ENCODE measurements around the gene FCAMR.
A peak's percentile ranks its signal among the peaks of the same experiment; 100 is the strongest.

Gene FCAMR

DNA sequence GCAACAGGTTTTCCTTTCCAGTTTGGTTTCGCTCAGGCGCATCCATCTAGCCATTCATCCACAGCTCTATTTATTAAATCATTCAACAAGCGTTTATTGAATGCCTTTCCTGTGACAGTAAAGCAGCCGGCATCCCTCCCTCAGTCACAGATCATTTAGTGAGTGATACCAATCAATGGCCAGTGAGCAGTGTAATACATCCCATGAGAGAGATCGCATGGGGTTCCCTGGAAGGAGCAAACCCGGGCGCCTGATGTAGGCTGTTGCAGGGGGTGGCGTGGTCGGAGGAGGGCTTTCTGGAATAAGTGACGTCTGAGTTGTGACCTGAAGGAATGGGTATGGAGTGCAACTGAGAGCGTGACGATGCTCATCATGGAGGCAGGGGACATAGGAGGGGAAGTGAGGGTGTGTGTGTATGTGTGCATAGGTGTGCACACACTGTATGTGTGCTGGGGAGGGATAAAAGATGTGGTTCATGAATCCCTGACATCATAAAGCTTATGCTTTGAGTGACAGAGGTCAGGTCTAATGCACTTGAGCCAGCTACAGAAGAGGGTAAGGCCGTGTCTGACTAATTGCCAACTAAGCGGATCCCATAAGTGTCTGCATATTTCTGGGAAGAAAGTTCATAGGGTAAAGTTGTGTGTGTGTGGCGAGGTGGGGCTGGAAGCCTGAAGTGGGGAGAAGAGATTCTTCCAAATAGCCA is 55.1 kb downstream of the FCAMR start:
- no peak overlapping the region for H3K4me3 ChIP-seq (ENCODE audit: low read depth in 1 of 2, low read length in 2 of 2)
- peaks cover 0 to 1% of the 10 kb centered on the region in 2 donors for H3K4me1 ChIP-seq (ENCODE audit: control insufficient read depth in 1 of 2, insufficient read depth in 2 of 2, low read length in 2 of 2)
- H3K9ac ChIP-seq (ENCODE audit: low read depth in 1 of 2, low read length in 2 of 2), result no peak overlapping the region
- H3K27me3 ChIP-seq (ENCODE audit: control insufficient read depth in 1 of 2, insufficient read depth in 2 of 2, low read length in 2 of 2), result peaks cover 2 to 3% of the 10 kb centered on the region in 2 donors
- H3K36me3 ChIP-seq (ENCODE audit: control insufficient read depth in 1 of 2, insufficient read depth in 2 of 2, low read length in 2 of 2), result no peaks in the 10 kb centered on the region
- no peak overlapping the region for H3K27ac ChIP-seq (ENCODE audit: low read depth, low read length)
- no peaks in the 10 kb centered on the region for H3K9me3 ChIP-seq (ENCODE audit: control insufficient read depth in 1 of 2, low read length in 2 of 2)

- no peaks in the 10 kb centered on the region for H3K9me3 ChIP-seq (ENCODE audit: control insufficient read depth in 1 of 2, low read length in 2 of 2)
- no peaks in the 10 kb centered on the region for H3K36me3 ChIP-seq (ENCODE audit: control insufficient read depth in 1 of 2, insufficient read depth in 2 of 2, low read length in 2 of 2)
- peaks cover 7 to 8% of the 10 kb centered on the region in 2 donors for H3K27me3 ChIP-seq (ENCODE audit: control insufficient read depth in 1 of 2, insufficient read depth in 2 of 2, low read length in 2 of 2)
- no peak overlapping the region for H3K9ac ChIP-seq (ENCODE audit: low read depth in 1 of 2, low read length in 2 of 2)
- no peak overlapping the region for H3K4me3 ChIP-seq (ENCODE audit: low read depth in 1 of 2, low read length in 2 of 2)
- H3K4me1 ChIP-seq (ENCODE audit: control insufficient read depth in 1 of 2, insufficient read depth in 2 of 2, low read length in 2 of 2), result peaks cover 7% of the 10 kb centered on the region in 2 donors
- no peak overlapping the region for H3K27ac ChIP-seq (ENCODE audit: low read depth, low read length)
Measured at GRCh38 chr1:206913766-206914537, 56.3 kb downstream of the FCAMR start.

- H3K9ac ChIP-seq (ENCODE audit: low read depth in 1 of 2, low read length in 2 of 2), result no peak overlapping the region
- peaks cover 7 to 9% of the 10 kb centered on the region in 2 donors for H3K4me1 ChIP-seq (ENCODE audit: control insufficient read depth in 1 of 2, insufficient read depth in 2 of 2, low read length in 2 of 2)
- H3K4me3 ChIP-seq (ENCODE audit: low read depth in 1 of 2, low read length in 2 of 2), result no peak overlapping the region
Measured at GRCh38 chr1:206912445-206913095, 57.7 kb downstream of the FCAMR start.

DNA sequence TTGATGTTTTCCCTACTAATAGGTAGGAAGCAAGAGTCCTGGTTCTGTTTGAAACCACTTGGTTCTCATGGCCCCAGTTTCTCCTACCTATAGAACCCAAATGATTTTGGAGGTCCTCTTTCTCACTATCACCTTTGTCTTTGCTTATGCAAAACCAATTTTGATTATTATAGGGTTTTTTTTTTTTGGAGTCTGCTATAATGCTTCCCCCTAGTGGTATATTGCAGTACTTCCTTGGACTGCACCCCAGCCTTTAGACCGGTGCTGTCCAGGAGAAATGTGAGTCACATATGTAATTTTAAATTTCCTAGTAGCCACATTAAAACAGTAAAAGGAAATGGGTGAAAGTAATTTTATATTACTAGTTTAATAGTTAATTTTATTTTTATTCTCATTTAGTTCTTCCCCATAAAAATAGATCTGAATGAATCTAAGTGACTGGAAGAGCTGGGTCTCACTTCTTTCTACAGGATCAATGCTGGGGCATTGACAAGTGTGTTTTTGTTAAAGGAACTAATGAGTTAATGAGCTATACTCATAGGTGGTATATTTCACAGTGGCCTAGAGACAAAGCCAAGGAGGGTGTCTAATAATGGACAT is 59.1 kb downstream of the FCAMR start:
- H3K4me1 ChIP-seq (ENCODE audit: control insufficient read depth in 1 of 2, insufficient read depth in 2 of 2, low read length in 2 of 2), result peaks cover 7 to 9% of the 10 kb centered on the region in 2 donors
- no peak overlapping the region for H3K27ac ChIP-seq (ENCODE audit: low read depth, low read length)
- no peak overlapping the region for H3K4me3 ChIP-seq (ENCODE audit: low read depth in 1 of 2, low read length in 2 of 2)
- H3K9ac ChIP-seq (ENCODE audit: low read depth in 1 of 2, low read length in 2 of 2), result no peak overlapping the region
- no peaks in the 10 kb centered on the region for H3K9me3 ChIP-seq (ENCODE audit: control insufficient read depth in 1 of 2, low read length in 2 of 2)
- H3K27me3 ChIP-seq (ENCODE audit: control insufficient read depth in 1 of 2, insufficient read depth in 2 of 2, low read length in 2 of 2), result peaks cover 7 to 8% of the 10 kb centered on the region in 2 donors
- H3K36me3 ChIP-seq (ENCODE audit: control insufficient read depth in 1 of 2, insufficient read depth in 2 of 2, low read length in 2 of 2), result no peaks in the 10 kb centered on the region

More at GRCh38 chr1:206912445-206913095, 57.7 kb downstream of the FCAMR start:
- Histone ChIP-seq H3K36me3 (ENCODE audit: control insufficient read depth in 1 of 2, insufficient read depth in 2 of 2, low read length in 2 of 2) (no peaks in the 10 kb centered on the region), H3K9me3 (ENCODE audit: control insufficient read depth in 1 of 2, low read length in 2 of 2) (no peaks in the 10 kb centered on the region), H3K27me3 (ENCODE audit: control insufficient read depth in 1 of 2, insufficient read depth in 2 of 2, low read length in 2 of 2) (peaks cover 7 to 8% of the 10 kb centered on the region in 2 donors), H3K27ac (ENCODE audit: low read depth, low read length) (no peak overlapping the region)

DNA sequence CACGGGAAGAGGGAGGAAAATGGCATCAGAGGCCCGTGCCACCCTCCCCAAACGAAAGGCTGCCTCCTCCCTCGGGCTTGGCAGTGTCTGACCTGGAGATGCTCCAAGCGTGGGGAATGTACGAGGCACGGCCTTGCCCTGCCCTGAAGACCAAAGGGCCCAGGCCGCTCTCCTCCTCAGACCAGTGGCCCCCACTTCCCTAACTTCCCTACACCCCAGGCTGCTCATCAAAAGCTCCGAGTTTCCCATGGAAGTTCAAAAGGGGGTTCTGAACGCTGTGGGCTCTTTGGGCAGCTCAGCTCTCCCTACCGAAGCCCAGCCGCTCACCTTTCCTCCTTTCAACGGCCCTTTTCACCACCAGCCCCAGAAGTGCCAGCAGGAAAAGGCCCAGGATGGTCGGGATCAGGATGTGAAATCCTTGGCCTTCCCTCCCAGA is 60.4 kb downstream of the FCAMR start:
- no peaks in the 10 kb centered on the region for H3K36me3 ChIP-seq (ENCODE audit: control insufficient read depth in 1 of 2, insufficient read depth in 2 of 2, low read length in 2 of 2)
- no peak overlapping the region for H3K27ac ChIP-seq (ENCODE audit: low read depth, low read length)
- H3K9me3 ChIP-seq (ENCODE audit: control insufficient read depth in 1 of 2, low read length in 2 of 2), result no peaks in the 10 kb centered on the region
- H3K4me3 ChIP-seq (ENCODE audit: low read depth in 1 of 2, low read length in 2 of 2), result peak overlapping the region; percentile 34 to 41
- H3K9ac ChIP-seq (ENCODE audit: low read depth in 1 of 2, low read length in 2 of 2), result peak overlapping the region in 1 of 2 donors; percentile 34
- peaks cover 7 to 8% of the 10 kb centered on the region in 2 donors for H3K27me3 ChIP-seq (ENCODE audit: control insufficient read depth in 1 of 2, insufficient read depth in 2 of 2, low read length in 2 of 2)
- peaks cover 7 to 9% of the 10 kb centered on the region in 2 donors for H3K4me1 ChIP-seq (ENCODE audit: control insufficient read depth in 1 of 2, insufficient read depth in 2 of 2, low read length in 2 of 2)

DNA sequence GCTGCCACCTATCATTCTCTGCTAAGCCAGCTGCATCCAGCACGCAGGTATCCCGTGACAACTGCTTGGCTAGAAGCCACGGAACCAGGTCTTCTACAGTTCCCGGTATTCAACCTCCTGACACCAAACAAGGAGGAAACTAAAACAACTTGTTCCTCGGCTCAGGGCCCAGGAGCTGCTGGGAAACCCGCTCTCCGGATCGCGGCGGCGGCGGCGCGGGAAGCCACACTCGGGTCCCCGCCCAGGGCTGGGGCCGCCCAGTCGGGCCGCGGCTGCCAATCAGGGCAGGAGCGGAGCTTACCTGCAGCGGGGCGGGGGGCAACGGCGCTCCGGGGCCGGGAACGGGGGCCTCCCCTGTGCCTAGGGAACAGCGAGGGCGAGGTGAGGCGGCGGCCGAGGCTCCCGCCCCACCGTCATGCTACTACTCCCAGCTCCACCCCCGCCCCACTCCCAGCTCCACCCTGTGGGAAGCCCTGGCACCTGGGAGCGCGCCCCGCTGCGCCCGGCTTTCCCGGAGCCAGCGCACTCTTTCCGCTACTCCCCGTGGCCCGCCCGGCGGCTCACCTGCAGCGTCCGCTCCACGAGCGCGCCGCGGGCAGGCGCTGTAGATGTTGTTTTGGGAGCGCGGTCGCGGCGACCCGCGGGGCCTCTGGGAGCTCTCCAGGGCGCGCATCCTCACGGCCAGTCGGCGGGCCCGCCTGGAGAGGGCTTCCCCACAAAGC is 60.9 kb downstream of the FCAMR start:
- no peak overlapping the region for H3K27ac ChIP-seq (ENCODE audit: low read depth, low read length)
- peaks cover 0 to 4% of the 10 kb centered on the region in 2 donors for H3K36me3 ChIP-seq (ENCODE audit: control insufficient read depth in 1 of 2, insufficient read depth in 2 of 2, low read length in 2 of 2)
- no peaks in the 10 kb centered on the region for H3K9me3 ChIP-seq (ENCODE audit: control insufficient read depth in 1 of 2, low read length in 2 of 2)
- peaks cover 7 to 8% of the 10 kb centered on the region in 2 donors for H3K27me3 ChIP-seq (ENCODE audit: control insufficient read depth in 1 of 2, insufficient read depth in 2 of 2, low read length in 2 of 2)
- peak overlapping the region; percentile 34 to 41 for H3K4me3 ChIP-seq (ENCODE audit: low read depth in 1 of 2, low read length in 2 of 2)
- H3K4me1 ChIP-seq (ENCODE audit: control insufficient read depth in 1 of 2, insufficient read depth in 2 of 2, low read length in 2 of 2), result peaks cover 7 to 9% of the 10 kb centered on the region in 2 donors
- peak overlapping the region in 1 of 2 donors; percentile 34 for H3K9ac ChIP-seq (ENCODE audit: low read depth in 1 of 2, low read length in 2 of 2)

DNA sequence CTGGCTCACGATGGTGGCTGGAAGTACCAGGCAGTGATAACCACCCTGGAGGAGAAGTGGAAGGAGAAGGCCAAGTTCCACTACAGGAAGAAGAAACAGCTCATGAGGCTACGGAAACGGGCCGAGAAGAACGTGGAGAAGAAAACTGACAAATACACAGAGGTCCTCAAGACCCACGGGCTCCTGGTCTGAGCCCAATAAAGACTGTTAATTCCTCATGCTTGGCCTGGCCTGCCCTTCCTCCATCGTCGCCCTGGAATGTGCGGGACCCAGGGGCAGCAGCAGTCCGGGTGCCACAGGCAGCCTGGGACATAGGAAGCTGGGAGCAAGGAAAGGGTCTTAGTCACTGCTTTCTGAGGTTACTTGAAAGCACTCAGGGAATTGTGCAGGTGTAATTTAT is 62.2 kb downstream of the FCAMR start:
- H3K27me3 ChIP-seq (ENCODE audit: control insufficient read depth in 1 of 2, insufficient read depth in 2 of 2, low read length in 2 of 2), result peaks cover 7 to 8% of the 10 kb centered on the region in 2 donors
- H3K27ac ChIP-seq (ENCODE audit: low read depth, low read length), result no peak overlapping the region
- no peak overlapping the region for H3K4me3 ChIP-seq (ENCODE audit: low read depth in 1 of 2, low read length in 2 of 2)

More for the DNA sequence above, 62.2 kb downstream of the FCAMR start:
- peaks cover 7 to 9% of the 10 kb centered on the region in 2 donors for H3K4me1 ChIP-seq (ENCODE audit: control insufficient read depth in 1 of 2, insufficient read depth in 2 of 2, low read length in 2 of 2)
- H3K9me3 ChIP-seq (ENCODE audit: control insufficient read depth in 1 of 2, low read length in 2 of 2), result no peaks in the 10 kb centered on the region
- no peak overlapping the region for H3K9ac ChIP-seq (ENCODE audit: low read depth in 1 of 2, low read length in 2 of 2)
- peaks cover 0 to 4% of the 10 kb centered on the region in 2 donors for H3K36me3 ChIP-seq (ENCODE audit: control insufficient read depth in 1 of 2, insufficient read depth in 2 of 2, low read length in 2 of 2)

Data from duodenal mucosa (tissue), 2 donors.